Activated CD4-positive, CD25-positive, alpha-beta regulatory T cell treated with anti-CD3 and anti-CD28 coated beads, Interleukin-2, amount 50 U/mL, for 24 hours (primary cell): ENCODE data around the gene CA6.
"Not testable (repeated sequence)": the region's sequence is repeated elsewhere in the genome, so short reads cannot be mapped to it uniquely, and the experiment has no call there.

Source experiments
- ATAC-seq, 2 donors: fragments of 150-1000 bp; cut with Tn5 transposase; one replicate each; pipeline ENCODE4 v1.10.0; 2021; ENCODE audit warnings: mild to moderate bottlenecking in 1 of 2, moderate library complexity in 1 of 2

CA6 gene

DNA sequence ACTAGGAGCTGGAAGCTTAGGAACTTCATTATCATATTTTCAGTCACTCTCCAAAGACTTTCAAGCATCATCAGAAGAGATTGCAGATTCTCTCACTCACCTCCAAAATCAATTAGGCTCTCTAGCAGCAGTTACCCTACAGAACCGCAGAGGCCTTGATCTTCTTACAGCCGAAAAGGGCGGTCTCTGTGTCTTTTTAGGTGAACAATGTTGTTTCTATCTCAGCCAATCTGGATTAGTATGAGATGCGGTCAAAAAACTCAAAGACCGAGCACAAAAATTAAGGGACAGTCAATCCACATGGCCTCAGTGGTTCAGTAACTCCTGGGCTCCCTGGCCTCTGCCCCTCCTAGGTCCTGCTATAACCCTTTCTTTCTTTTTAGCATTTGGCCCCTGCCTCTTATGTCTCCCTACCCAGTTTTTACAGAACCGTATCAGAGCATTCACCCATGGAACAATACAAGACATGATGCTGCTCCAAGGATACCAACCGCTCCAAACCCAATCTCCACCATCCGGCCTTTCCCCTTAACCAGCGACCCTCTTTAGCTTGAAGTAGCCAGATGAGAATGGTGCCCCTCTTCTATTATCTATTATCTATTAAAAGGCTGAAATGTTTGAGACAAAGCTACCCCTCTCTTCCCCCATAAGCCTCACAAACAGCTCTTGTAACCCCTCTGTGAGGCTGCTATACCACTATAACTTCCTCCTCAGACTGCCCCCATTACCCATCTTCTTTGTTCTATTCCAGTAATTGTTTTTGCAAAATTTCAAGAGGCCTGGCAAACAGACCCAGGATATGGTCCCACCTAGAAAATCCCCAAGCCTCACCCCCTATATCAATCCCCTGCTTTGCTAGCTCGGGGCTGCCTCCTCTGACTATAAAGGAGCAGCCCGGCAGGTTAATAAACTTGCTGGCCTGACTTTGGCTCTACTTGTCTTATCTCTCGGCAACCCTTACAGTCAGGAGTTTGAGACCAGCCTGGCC is 18.7 kb upstream of the CA6 start:
- no peak for ATAC-seq

DNA sequence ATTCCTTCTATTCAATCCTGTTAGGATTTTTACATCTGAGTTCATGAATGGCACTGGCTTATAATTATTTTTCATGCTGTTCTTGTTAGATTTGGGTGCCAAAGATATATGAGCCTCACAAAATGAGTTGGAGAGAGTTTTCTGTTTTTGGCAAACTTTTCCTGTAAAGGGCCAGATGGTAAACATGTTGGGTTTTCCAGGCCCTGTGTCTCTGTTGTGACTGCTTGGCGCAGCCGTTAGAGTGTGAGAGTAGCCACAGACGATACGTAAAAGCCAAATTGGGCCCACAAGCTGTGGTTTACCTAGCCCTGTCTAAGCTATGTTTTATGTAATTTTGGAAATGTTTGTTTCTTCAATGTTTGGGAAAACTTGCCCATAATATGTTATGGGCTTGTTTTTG is 15.6 kb upstream of the CA6 start:
- no peak for ATAC-seq

DNA sequence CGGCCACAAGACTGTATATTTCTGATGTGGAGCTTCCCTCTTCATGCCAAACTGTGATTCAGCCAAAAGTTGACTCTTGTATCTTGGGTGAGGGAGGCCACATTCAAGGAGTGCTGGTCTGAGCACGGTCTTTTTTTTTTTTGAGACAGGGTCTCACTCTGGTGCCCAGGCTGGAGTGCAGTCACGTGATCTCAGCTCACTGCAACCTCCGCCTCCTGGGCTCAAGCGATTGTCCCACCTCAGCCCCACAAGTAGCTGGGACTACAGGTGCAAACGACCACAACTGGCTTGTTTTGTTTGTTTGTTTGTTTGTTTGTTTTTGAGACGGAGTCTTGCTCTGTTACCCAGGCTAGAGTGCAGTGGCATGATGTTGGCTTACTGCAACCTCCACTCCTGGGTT is 8.6 kb upstream of the CA6 start:
- not testable (repeated sequence) for ATAC-seq

DNA sequence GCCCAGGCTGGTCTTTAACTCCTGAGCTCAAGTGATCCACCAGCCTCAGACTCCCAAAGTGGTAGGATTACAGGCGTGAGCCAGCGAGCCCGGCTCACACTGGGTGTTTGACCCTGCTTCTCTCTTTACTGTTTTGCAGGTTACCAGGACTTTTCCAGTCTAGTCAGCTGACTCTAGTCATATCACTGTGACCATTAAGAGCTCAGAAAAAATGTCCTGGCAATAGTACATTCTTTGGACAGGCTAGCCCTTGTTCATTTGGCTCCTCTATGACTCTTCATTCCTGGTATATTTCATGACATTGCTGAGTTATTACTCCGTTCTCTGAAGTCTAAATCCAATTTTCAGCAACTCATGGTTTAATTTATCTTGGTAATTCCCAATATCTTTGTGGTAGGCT is 8.0 kb upstream of the CA6 start:
- ATAC-seq: no peak

DNA sequence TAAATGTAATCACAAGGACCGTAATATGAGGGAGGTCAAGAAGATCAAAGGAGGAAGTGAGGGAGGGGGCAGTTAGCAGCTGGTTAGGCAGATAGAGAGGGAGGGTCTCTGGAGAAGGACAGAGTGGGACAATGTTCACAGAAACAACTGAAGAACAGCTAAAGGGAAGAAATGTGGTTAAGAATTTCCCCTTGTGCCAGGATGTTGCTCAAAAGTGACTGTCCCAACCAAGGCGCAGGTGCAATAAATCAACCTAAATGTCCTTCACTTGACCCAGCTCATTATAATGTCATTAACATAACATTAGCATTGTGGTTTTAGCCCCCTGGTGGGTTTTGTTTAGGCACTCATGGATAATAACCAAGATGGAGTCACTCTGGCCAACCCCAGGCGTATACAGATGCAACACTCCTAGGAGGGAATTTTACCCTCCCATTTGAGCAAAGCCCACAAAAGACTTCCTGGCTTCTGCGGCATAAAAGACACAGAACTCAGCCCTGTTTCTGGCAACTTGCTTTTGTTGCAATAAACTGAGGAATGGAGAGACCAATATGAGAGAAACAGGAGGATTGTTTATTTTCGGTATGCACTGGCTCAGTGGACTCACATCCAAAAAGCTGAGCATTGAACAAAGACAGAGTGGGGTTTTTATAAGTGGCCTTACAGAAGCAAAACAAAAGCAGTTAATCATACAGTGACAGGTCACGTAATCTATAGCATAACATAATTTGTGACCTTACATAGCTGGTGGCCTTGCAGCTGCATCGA is 7.3 kb upstream of the CA6 start:
- no peak for ATAC-seq

DNA sequence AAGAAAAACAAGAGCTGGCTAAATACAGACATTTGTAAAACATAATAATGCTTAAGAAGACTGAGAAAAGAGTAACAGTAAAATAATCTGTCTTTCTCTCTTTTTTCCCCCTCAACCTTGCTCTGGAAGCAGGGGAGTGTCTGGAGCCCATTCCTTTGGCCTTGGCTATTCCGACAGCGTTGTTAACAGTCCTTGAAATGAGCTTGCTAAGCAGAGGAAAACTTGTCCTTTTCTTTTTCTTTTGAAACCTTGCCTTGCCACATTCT is 6.7 kb upstream of the CA6 start:
- no peak for ATAC-seq

DNA sequence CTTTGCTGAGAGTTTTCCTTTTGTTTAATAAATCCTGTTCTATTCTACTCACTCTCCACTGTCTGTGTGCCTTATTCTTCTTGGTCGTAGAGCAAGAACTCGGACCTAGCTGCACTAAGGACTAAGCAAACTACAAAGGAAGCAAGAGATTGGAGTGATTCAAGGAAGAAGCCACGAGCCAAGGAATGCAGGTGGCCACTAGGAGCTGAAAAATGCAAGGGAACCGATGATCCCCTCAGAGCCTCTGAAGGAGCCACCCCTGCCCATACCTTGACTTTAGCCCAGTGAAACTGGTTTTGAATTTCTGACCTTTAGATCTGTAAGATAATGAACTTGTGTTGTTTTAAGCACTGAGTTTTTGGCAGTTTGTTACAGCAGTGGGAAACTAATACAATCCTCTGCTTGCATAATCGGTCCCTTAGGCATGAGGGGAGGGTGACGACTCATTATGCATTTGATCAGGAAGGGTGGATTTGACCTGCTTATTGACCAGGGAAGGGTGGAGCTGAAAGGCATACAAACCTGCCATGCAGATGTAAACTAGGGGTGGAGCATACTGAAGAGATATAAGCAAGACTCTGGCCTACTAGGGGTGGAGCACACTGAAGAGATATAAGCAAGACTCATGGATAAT is 6.2 kb upstream of the CA6 start:
- ATAC-seq: no peak

DNA sequence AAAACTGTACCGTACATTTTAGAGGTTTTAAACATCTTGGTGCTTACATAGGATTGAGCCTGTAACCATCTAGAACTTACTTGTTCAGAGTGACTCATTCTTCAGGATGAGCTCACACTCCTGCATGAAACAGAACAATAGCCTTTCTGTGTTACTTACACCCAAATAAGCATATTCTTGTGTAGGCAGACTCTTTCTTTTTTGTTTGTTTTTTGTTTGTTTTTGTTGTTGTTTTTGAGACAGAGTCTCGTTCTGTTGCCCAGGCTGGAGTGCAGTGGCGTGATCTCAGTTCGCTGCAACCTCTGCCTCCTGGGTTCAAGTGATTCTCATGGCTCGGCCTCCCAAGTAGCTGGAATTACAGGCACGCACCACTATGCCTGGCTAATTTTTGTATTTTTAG is 3.8 kb upstream of the CA6 start:
- ATAC-seq: peak; percentile 55 to 66

DNA sequence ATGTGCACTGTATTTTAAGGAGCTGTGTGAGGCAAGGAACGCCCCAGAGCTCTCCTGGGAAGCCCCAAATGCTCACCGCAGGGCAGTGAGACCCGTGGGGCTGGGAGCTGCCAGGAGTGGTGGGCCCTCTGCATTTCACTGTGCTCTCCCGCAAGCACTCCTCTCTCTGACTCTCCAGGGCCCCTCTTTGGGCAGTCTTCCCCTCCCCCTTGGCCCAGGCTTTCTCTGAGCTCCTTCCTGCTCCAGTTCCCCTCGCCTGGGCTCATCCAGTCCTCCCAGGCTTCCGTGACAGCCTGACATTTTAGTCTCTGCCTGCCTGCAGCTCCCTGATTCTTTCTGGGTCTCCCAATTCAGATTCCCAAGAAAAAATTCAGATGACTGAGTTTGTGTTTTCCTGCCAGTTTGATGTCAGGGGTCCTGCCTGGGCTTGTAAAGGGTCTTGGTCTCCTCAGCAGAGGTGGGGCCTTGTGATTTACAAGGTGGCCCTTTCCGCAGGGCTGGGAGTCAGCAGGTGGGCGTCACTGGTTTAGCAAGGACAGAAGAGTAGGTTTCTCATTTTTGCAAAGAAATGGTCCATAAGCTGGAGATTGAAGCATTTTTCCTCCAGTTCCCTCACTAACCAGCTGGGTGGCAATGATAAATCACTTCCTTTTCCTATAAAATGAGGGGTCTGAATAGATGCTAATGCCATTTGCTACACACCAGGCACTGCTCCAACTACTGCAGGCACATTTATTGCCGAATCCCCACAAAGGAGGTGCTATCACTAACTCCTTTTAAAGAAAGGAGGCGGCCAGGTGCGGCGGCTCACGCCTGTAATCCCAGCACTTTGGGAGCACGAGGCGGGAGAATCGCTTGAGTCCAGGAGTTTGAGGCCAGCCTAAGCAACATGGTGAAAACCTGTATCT is 1.9 kb upstream of the CA6 start:
- ATAC-seq: no peak

DNA sequence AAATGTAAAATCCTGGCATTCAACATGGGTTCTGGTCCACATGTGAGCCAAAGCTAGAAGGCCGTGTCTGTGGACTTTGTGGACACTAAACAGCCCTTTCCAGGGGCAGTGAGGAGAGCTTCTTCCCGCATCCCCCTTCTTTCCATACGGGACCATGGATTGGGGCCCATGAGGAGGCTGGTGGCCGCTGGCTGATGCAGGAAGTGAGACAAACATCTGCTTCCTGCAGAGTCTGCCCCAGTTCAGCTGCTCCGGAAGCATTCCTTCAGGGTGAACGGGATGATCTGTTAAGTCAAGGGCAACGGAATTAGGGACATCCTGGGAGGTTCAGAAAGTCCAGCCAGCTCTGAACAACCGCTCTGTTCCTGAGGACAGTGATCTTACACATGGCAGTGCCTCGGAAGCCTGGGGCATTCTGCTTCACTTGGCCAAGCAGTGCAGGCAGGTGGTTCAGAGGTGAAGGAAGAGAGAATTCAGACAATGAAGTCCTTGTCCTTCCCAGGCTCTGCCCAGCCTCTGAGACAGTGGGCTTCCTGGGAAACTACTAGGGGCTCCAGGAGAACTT is 1.5 kb downstream of the CA6 start:
- ATAC-seq: no peak

DNA sequence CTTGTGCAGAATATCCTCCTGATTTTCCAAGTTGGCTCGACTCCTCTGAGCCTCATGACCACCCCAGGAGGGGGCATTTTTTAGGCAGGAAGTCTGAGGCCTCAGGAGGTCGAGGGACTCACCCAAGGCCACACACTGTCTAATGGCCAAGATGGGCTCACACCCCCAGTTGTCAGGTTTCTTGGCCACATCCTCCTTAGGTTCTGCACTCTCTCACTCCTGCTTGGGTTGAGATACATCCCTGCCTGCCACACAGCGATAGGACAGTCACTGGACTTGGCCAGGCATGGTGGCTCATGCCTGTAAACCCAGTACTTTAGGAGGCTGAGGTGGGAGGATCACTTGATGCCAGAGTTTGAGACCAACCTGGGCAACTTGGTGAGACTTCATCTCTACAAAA is 4.6 kb downstream of the CA6 start:
- ATAC-seq: no peak

DNA sequence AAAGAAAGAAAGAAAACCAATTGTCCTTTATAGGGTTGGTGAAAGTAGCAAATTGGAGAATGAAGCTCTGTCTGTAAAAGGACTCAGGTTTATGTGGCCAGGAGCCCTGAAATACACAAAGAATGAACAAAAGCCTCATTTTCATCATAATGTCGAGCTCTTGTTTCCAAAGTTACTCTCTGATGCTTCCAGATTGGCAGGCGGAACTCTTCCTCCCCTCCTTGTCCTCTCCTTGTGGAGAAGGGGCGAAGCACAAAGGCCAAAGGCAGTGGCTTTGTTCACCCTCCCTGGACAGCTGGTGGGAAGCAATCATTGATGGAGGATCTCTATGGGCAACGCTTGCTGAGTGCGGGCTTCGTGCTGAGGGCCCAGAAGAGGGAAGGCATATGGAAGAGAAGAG is 5.6 kb downstream of the CA6 start:
- ATAC-seq: no peak

DNA sequence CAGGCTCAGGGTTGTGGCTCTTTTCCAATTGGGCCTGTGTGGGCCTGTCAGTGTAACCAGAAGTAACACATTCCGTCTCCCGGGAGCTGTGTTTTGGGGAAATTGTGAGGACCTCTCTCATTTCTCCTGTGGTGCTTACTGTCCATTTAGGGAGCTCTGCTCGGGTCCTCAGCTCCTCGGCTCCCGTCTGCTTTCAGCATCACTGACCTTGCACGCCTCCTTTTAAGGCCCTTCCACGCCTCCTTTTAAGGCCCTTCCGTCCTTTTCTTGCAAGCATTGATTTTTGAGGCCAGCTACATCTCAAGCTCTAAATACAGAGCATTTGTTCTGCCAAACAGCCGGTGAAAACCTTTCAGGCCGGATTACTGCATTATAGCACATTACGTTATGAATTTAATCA is 9.7 kb downstream of the CA6 start:
- no peak for ATAC-seq

DNA sequence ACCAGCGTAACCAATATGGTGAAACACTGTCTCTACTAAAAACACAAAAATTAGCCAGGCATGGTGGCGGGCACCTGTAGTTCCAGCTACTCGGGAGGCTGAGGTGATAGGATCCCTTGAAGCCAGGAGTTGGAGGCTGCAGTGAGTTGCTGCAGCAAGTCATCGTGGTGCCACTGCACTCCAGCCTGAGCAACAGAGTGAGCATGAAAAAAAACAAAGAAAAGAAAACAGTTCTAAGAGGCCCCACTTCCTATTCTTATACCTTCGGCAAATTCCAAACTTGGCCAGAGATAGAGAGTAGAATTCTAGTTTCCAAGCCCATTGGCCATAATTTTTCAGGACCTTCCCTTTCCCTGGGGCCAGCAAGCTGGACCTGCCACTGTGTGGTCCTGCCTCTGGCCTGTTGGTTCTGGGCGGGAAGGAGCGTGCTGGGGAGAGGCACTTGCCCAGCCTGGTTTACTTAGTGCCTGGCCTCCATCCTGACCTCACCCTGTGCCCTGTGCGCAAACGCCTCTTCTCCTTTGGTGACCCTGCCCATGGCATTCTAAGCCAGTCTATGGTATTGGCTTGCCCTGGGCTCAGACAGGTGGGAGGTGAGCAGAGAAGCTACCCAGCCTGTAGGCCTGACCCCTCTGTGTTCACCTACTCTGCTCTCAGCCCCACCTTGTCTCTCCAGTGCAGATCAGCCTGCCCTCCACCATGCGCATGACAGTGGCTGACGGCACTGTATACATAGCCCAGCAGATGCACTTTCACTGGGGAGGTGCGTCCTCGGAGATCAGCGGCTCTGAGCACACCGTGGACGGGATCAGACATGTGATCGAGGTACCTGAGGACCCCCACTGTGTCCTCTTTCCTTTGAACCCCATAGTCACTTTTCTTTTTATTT is 11.0 kb downstream of the CA6 start:
- ATAC-seq: no peak

DNA sequence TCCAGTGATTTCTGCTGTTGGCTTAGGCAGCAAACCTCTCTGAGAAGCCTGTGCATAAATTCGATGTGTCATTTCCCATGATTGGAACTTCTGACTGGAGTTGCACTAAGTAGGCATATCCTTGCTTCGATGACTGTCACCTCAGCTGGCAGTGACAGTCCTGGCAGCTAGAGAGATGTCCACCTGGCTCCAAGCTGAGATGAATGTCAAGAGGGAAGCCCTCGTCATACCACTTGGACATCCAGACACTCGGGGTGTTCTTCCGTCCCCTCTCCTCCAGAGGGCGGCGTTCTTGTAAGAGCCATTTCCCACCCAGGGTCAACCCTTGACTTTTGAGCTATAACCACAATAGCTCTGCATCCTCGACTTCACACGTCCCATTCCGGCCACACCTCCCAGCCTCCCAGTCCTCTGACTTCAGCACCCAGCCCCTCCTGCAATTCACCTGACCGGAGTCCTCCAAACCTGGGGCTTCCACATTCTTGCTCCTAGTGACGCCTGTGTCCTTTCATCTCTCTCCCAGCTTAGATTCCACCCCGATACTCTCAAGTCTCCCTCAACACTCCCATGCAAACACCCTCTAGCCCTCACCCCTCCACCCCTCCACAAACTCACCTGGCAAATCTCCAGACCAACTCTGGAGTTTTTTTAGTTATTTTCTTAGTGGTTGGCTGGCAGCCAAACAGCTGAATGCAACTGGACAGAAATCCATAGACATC is 17.3 kb downstream of the CA6 start:
- peak; percentile 35 to 48 for ATAC-seq

DNA sequence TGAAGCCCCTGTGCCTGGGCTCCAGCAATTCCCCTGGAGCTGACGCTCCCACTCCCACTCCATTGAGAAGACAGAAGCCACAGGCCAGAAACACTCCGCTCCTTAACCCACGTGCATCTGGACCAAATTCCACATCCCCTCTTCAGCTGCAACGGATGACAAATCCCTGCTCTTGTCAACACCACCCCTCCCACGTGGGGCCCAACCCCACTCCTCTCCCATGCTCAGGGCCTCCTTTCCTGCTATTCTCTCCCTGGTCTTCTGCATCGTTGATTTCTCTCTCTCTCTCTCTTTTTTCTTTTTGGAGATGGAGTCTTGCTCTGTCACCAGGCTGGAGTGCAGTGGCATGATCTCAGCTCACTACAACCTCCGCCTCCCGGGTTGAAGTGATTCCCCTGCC is 18.3 kb downstream of the CA6 start:
- no peak for ATAC-seq

DNA sequence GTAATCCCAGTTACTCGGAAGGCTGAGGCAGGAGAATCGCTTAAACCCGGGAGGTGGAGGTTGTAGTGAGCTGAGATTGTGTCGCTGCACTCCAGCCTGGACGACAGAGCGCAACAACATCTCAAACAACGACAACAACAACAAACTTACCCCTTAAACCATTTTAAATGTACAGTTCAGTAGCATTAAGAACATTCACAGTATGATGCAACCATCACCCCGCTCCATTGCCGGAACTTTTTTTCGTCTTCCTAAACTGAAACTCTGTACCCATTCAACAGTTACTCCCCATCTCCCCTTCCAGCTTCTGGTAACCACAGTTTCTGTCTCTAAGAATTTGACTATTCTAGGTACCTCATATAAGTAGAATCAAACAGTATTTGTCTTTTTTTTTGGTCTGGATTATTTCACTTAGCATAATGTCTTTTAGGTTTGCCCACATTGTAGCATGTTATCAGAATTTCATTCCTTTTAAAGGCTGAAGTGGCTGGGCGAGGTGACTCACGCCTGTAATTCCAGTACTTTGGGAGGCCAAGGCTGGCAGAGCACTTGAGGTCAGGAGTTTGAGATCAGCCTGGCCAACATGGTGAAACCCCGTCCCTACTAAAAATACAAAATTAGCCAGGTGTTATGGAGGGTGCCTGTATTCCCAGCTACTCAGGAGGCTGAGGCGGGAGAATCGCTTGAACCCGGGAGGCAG is 19.6 kb downstream of the CA6 start:
- ATAC-seq: no peak

DNA sequence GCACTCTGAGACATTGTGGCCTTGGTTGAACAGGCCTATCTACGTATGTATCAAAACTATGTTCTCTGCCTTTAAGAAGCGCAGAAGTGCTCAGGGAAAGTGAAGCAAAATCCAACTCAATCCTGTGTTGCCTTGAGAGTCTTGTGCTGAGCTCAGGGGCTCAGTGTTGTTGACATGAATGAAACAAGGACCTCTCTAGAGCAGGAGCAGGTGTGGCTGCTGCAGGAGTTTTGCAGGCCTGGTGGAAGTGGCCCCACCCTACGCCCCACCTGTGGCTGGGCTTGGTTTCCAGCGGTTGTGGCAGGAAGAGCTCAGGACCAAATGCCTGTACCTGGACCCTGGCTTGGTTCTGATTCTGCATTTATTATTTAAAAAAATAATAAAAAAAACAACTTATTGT is 20.9 kb downstream of the CA6 start:
- ATAC-seq: no peak

DNA sequence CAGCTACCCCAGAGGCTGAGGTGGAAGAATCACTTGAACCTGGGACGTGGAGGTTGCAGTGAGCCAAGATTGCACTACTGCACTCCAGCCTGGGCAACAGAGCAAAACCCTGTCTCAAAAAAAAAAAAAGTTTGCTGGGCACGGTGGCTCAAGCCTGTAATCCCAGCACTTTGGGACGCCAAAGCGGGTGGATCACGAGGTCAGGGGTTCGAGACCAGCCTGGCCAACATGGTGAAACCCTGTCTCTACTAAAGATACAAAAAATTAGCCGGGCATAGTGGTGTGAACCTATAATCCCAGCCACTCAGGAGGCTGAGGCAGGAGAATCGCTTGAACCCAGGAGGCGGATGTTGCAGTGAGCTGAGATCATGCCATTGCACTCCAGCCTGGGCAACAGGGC is 23.2 kb downstream of the CA6 start:
- ATAC-seq: not testable (repeated sequence)

DNA sequence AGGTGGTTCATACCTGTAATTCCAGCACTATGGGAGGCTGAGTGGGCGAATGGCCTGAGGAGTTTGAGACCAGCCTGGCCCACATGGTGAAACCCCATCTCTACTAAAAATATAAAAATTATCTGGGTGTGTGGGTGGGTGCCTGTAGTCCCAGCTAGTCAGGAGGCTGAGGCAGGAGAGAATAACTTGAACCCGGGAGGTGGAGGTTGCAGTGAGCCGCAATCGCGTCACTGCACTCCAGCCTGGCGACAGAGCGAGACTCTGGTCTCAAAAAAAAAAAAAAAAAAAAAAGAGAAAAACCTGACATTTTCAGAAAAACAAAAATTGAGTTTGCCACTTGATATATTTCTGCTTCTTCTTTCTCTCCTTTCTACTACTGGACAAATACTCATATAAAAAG is 24.3 kb downstream of the CA6 start:
- ATAC-seq: no peak
